ENCODE results near the gene TADA2B.

The TADA2B gene

DNA sequence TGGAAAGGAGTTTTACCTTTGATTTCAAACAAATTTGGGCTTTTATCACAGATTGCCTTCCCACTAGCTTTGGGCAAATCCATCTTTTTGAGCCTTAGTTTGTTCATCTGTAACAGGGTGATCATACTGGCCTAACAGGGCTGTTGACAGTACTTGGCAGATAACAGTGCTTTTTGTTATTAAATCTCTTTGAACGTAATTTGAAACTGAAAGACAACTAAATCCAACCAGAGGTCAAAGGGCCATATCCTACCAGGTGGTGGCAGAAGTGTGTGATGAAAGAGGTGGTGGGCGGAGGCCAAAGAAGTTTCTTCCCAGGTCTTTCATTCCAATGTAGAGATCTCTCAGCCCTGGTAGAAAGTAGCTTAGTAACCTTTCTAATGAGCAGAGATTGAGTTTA, 35.2 kb upstream of the TADA2B start:
- Mint-ChIP-seq H3K9me3 (no peaks in the 10 kb centered on the region), H3K27ac (peak overlapping the region; percentile 28), H3K27me3 (no peaks in the 10 kb centered on the region), H3K36me3 (peaks cover 50% of the 10 kb centered on the region), H3K4me3 (no peak overlapping the region), H3K4me1 (peaks cover 19% of the 10 kb centered on the region)
- CTCF ChIA-PET: interaction anchor here (1.5 kb wide), 1 partner anchor 35 kb away, joined by 3 read pairs; a partner anchor contains a TSS
- no peak for DNase-seq

DNA sequence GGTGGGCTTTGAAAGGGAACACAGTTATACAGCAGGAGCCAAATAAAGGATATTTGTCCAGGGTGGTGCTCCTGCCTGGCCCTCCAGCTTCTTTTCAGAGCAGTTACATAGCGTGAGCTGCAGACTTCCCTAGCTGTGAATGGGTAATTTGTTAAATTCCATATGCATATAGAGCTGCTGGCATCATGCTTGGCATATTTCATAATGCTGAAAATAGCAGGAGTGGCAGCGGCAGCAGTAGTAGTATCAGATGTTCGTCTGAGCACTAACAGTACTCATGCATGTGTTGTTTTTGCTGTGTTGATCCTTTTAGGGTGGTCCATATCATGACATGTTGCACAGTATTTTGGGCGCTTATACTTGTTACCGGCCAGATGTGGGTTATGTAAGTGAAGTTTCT, 33.6 kb upstream of the TADA2B start:
- CTCF ChIA-PET: interaction anchor here (1.3 to 1.5 kb wide), 2 partner anchors 11 to 17 kb away, joined by 3 to 4 read pairs; no protein-coding TSS in a partner anchor
- Mint-ChIP-seq H3K27ac (no peak overlapping the region), H3K27me3 (no peaks in the 10 kb centered on the region), H3K36me3 (peaks cover 51% of the 10 kb centered on the region), H3K4me1 (peaks cover 28% of the 10 kb centered on the region), H3K4me3 (no peak overlapping the region), H3K9me3 (no peaks in the 10 kb centered on the region)
- DNase-seq: no peak

DNA sequence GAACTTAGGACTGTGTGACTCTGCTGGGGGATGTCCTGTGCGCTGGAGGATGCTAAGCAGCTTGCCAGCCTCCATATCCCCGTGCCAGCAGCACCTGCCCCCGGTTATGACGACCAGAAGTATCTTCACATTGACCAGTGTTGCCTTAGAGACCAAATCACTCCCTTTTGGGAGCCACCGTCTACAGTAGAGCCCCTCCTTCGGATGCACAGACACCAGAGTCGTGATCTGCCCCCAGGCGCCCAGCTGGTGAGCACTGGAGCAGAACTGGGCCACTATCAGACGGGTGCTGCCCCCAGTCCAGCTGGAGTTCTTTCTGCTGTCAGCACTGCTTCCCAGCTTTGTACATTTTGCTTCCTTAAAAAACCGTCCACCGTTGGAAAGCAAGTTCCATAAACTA, 30.0 kb upstream of the TADA2B start:
- Mint-ChIP-seq H3K27me3 (no peaks in the 10 kb centered on the region), H3K9me3 (no peaks in the 10 kb centered on the region), H3K27ac (no peak overlapping the region), H3K36me3 (peaks cover 48% of the 10 kb centered on the region), H3K4me1 (peaks cover 14% of the 10 kb centered on the region), H3K4me3 (no peak overlapping the region)
- CTCF ChIA-PET: no interaction called here
- DNase-seq: no peak

DNA sequence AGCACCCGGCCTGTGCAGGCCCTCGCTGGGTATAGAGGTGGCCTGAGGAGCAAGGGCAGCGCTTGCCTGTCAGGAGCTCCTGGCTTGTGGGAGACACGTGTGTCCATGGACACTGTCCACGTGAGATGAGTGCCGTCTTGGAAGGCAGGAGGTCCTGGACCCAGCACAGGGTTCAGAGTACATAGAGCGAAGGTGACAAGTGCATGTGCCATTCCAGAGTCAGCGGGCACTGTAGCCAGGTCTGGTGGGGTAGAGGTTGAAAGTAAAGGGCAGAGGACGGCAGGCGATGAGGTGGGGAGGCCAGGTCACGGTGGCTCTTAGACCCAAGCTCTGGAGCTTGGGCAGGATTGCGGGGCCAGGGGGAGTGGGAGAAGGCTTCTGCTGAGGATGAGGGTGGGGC, 28.4 kb upstream of the TADA2B start:
- Mint-ChIP-seq H3K27ac (peak overlapping the region; percentile 68), H3K9me3 (no peaks in the 10 kb centered on the region), H3K4me3 (no peak overlapping the region), H3K36me3 (peaks cover 47% of the 10 kb centered on the region), H3K27me3 (no peaks in the 10 kb centered on the region), H3K4me1 (peaks cover 12% of the 10 kb centered on the region)
- no peak for DNase-seq
- CTCF ChIA-PET: no interaction called here

DNA sequence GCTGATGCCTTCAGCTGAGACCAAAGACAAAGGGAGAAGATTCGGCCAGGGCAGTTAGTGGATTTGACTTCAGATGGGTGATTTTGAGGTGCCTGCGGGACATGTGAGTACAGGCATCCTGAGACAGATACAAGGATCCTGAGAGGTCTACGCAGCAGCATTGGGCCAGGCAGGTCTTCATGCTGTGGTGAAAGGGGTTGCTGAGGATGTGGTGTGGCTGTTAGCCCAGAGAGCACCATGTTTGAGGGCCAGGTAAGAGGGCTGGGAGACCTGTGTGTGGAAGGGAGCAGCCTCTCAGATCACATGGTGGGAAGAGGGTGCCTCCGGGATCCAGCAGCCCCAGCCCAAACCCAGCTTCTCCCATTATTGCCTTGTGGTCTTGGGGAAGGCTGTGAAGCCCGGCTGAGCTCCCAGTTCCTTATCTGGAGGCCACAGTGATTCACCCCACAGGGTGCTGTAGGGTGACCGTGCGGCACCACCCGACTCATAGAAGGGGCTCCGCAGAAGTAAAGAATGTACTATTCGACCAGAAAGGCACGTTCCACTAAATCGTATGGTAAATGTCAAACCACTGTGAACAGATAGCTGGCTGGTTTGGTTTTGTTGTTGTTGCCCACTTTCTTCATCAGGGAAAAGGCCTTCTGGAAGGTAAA, 27.7 kb upstream of the TADA2B start:
- Mint-ChIP-seq H3K27me3 (no peaks in the 10 kb centered on the region), H3K4me3 (no peak overlapping the region), H3K4me1 (peaks cover 12% of the 10 kb centered on the region), H3K36me3 (peaks cover 42% of the 10 kb centered on the region), H3K27ac (peak overlapping the region; percentile 68), H3K9me3 (no peaks in the 10 kb centered on the region)
- CTCF ChIA-PET: interaction anchor here (0.7 to 2.2 kb wide), 2 partner anchors 15 to 44 kb away, joined by 4 to 5 read pairs; no protein-coding TSS in a partner anchor
- no peak for DNase-seq

DNA sequence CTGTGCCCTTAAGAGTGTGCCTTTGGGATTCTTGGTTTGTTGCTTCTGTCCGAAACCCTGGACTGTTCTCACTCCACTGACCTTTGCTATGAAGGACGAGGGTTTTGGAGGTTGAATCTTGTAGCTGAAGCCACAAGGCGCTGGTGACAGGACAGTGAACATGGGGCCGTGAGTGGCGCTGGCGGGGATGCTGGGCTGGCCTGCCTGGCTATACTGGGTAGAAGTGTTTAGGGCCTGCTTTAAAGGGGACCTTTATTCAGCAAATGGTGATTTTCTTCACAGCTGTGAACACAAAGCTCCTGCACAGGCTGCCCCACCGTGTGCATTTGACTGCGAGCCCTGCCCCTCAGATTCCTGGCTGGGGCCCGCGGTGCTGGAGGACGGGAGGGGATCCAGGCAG, 27.1 kb upstream of the TADA2B start:
- no peaks in the 10 kb centered on the region for H3K27me3 Mint-ChIP-seq
- H3K4me1 Mint-ChIP-seq: peaks cover 12% of the 10 kb centered on the region
- H3K9me3 Mint-ChIP-seq: no peaks in the 10 kb centered on the region
- peaks cover 43% of the 10 kb centered on the region for H3K36me3 Mint-ChIP-seq
- H3K27ac Mint-ChIP-seq: no peak overlapping the region
- no peak for DNase-seq
- H3K4me3 Mint-ChIP-seq: no peak overlapping the region
- CTCF ChIA-PET: interaction anchor here (0.7 to 2.2 kb wide), 2 partner anchors 15 to 44 kb away, joined by 4 to 5 read pairs; no protein-coding TSS in a partner anchor

DNA sequence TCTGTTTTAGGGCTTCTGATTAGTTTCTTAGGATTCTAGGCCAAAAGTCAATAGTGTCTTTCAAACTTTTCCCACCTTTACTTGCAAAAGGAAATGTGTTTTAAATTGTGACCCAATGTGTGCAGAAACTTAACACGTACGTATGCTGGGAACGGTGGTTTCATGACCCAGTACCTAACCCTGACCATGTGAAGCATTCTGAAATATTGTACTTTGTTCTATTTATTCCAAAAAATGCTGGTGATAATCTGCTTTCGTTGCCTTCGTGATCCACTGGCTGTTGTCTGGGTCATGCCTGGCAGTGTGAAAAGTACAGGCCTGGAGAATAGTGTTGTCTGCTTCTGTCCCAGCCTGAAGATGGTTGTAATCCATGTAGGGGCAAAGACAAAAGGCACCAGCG, 26.7 kb upstream of the TADA2B start:
- Mint-ChIP-seq H3K27ac (no peak overlapping the region), H3K36me3 (peaks cover 44% of the 10 kb centered on the region), H3K27me3 (no peaks in the 10 kb centered on the region), H3K9me3 (no peaks in the 10 kb centered on the region), H3K4me3 (no peak overlapping the region), H3K4me1 (peaks cover 12% of the 10 kb centered on the region)
- CTCF ChIA-PET: interaction anchor here (2.2 kb wide), 1 partner anchor 14 kb away, joined by 5 read pairs; no protein-coding TSS in a partner anchor
- no peak for DNase-seq

DNA sequence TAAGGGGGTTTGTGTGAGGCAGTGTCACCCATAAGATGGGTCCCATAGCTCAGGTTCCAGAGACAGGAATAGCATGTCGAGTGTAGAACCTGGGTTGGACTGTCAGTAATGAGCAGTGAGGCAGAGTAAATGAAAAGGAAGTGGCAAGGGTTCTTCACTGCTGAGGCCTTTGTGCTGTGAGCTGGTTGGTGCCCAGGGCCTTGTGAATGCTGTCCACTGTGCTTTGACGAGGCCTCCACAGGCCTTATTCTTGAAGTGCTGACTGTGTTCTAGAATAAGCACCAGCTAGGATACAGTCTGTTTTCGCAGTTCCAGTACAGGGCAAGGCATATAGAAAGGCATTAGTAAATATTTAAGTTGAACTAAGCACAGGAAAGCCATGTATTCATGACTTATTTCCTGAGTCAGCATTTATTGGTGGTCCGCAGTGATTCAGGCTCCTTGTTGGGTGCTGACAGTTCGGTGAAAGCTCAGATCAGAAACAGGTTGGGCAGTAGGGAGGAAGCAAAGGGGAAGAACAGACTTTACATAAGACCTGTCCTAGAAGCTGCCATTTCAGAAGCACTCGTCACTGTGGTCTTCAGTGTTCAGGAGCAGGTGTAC, 25.6 kb upstream of the TADA2B start:
- no peaks in the 10 kb centered on the region for H3K27me3 Mint-ChIP-seq
- H3K9me3 Mint-ChIP-seq: no peaks in the 10 kb centered on the region
- no peak overlapping the region for H3K27ac Mint-ChIP-seq
- CTCF ChIA-PET: interaction anchor here (2.2 kb wide), 1 partner anchor 13 kb away, joined by 5 read pairs; no protein-coding TSS in a partner anchor
- no peak for DNase-seq
- H3K4me3 Mint-ChIP-seq: no peak overlapping the region
- peaks cover 50% of the 10 kb centered on the region for H3K36me3 Mint-ChIP-seq
- H3K4me1 Mint-ChIP-seq: peaks cover 9% of the 10 kb centered on the region

DNA sequence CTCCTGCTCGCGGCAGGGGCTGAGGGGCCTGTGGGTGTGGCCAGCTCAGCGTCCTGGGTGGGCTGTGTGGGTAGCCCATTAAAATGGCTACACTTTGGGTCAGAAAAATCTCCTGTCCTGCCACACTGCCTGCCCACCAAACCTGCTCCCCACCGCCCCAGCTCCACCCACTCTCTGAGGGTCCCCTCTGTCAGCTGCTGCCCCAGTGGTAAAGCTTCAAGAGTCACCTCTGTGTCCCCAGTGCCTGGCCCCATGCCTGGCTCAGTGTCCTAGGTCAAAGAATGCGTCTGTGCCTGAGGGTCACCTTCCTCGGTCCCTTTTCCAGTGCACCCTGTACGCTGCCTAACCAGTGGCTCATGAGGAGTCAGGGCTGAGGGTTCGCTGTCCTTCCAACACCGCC, 24.9 kb upstream of the TADA2B start:
- peaks cover 5% of the 10 kb centered on the region for H3K4me1 Mint-ChIP-seq
- H3K9me3 Mint-ChIP-seq: no peaks in the 10 kb centered on the region
- H3K4me3 Mint-ChIP-seq: no peak overlapping the region
- H3K27ac Mint-ChIP-seq: no peak overlapping the region
- peaks cover 46% of the 10 kb centered on the region for H3K36me3 Mint-ChIP-seq
- DNase-seq: no peak
- no peaks in the 10 kb centered on the region for H3K27me3 Mint-ChIP-seq
- CTCF ChIA-PET: no interaction called here

DNA sequence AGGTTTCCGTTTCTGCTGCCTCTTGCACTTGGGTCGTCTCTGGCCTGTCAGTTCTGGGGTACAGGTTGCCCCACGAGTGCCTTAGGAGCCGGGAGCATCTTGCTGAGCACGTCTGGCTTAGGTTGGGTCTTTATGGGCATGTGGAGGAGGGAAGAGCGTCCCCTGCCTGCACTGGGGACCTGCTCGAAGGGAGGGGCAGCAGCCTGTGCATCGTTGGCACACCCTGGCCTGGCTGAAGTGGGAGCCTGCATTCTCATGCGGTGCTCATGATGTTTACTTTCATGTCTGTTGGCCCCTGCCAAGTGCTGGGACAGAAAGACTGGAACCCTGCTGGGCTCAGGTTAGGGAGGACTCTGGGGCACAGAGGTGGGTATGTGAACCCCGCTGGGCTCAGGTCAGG, 23.8 kb upstream of the TADA2B start:
- Mint-ChIP-seq H3K27ac (no peak overlapping the region), H3K4me1 (no peaks in the 10 kb centered on the region), H3K4me3 (no peak overlapping the region), H3K27me3 (no peaks in the 10 kb centered on the region), H3K36me3 (peaks cover 47% of the 10 kb centered on the region), H3K9me3 (no peaks in the 10 kb centered on the region)
- CTCF ChIA-PET: no interaction called here
- no peak for DNase-seq

DNA sequence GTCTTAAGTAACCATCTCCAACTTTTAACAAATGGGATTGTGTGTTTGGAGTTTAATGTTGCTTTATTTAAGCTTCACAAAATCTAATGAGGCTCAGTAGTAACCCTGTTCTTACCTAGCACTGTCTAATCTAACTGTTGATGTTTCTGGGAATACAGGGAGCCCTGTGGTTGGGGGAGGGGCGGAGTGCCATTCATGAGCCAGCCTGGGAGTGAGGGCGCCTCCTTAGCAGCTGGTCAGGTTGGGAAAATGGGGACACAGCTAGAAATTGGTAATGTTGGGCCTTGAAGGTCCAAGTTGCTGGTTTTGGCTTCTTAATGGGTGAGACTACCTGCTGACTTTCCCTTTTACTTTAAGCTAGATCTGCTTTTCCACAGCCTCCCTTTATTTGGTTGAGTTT, 22.9 kb upstream of the TADA2B start:
- peaks cover 38% of the 10 kb centered on the region for H3K36me3 Mint-ChIP-seq
- CTCF ChIA-PET: interaction anchor here (1.6 kb wide), 1 partner anchor 34 kb away, joined by 4 read pairs; no protein-coding TSS in a partner anchor
- H3K27me3 Mint-ChIP-seq: no peaks in the 10 kb centered on the region
- H3K9me3 Mint-ChIP-seq: no peaks in the 10 kb centered on the region
- no peak for DNase-seq
- H3K4me3 Mint-ChIP-seq: no peak overlapping the region
- H3K27ac Mint-ChIP-seq: no peak overlapping the region
- H3K4me1 Mint-ChIP-seq: no peaks in the 10 kb centered on the region

DNA sequence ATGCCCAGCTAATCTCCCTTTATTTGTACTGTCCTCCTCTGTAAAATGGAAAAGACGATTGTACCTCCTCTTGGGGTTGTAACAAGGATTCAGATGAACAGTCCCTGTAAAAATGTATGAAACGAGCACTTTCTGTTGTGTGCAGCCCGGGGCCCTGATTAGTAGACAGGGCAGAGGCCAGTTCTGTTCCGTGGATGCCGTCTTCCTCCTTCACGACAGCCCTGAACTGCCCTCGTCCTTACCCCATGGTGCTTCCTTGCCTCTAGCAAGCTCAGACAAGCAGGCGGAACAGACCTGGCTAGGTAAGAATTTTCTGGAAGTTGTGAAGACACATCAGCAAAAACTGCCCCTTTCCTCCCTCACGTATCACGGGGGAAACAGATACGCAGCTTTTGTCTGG, 22.3 kb upstream of the TADA2B start:
- Mint-ChIP-seq H3K27me3 (no peaks in the 10 kb centered on the region), H3K9me3 (no peaks in the 10 kb centered on the region), H3K4me3 (no peak overlapping the region), H3K27ac (peak overlapping the region; percentile 3), H3K4me1 (no peaks in the 10 kb centered on the region), H3K36me3 (peaks cover 36% of the 10 kb centered on the region)
- CTCF ChIA-PET: interaction anchor here (1.6 kb wide), 1 partner anchor 34 kb away, joined by 4 read pairs; no protein-coding TSS in a partner anchor
- DNase-seq: no peak

DNA sequence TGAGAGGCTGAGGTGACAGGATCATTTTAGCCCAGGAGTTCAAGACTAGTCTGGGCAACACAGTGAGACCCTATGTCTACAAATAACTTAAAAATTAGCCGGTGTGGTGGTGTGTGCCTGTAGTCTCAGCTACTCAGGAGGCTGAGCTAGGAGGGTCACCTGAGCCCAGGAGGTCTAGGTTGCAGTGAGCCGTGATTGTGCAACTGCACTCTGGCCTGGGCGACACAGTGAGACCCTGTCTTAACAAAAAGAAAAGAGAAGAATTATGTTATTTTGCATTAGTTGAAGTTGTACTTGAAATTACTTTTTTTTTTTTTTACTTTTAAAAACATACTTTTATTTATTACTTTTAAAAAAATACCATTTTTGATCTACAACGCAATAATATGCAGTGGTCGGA, 21.8 kb upstream of the TADA2B start:
- Mint-ChIP-seq H3K36me3 (peaks cover 37% of the 10 kb centered on the region), H3K27ac (no peak overlapping the region), H3K27me3 (no peaks in the 10 kb centered on the region), H3K9me3 (no peaks in the 10 kb centered on the region), H3K4me1 (no peaks in the 10 kb centered on the region), H3K4me3 (no peak overlapping the region)
- no peak for DNase-seq
- CTCF ChIA-PET: interaction anchor here (1.6 kb wide), 1 partner anchor 35 kb away, joined by 4 read pairs; no protein-coding TSS in a partner anchor

DNA sequence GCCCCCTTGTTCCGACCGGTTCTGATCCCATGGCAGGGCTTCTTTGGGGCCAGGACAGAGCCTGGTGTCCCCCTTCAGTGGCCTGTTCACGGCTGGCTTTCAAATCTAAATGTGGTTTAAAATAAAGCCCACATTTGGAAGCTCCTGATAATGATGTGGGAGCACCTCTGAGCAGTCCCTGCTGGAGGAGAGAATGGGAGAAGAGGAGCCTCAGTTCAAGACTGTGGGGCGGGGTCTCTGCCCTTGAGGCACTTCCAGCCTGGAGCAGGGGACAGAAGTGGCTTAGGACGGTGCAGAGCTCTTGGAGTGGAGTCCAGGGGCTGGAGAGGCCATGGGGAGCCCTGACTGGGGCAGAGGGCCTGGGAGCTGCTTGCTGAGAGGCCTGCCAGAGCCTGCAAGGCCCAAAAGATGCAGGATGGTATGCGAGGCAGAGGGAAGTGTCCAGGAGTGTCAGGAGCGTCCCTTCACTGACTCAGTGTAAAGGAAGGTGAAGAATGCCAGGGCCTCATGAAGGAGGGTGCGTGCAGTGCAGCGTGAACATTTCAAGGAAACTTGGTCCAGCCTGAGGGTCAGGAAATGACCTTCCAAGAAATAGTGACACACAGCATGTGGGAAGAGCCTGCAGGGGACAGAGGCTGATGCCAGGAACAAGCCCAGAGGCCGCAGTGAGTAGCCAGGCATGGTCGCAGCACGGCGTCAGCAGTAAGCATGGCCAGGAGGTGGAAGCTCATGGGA, 21.1 kb upstream of the TADA2B start:
- no peaks in the 10 kb centered on the region for H3K4me1 Mint-ChIP-seq
- no peak for DNase-seq
- no peaks in the 10 kb centered on the region for H3K9me3 Mint-ChIP-seq
- no peak overlapping the region for H3K27ac Mint-ChIP-seq
- H3K4me3 Mint-ChIP-seq: no peak overlapping the region
- H3K27me3 Mint-ChIP-seq: no peaks in the 10 kb centered on the region
- peaks cover 39% of the 10 kb centered on the region for H3K36me3 Mint-ChIP-seq
- CTCF ChIA-PET: interaction anchor here (1.6 kb wide), 1 partner anchor 36 kb away, joined by 4 read pairs; no protein-coding TSS in a partner anchor
